22Rv1 (cell line): ENCODE measurements around the gene OSM.

Experiments used
- H3K27ac ChIP-seq: fragments of 450-650 bp; 2 replicates; pipeline ENCODE4 v1.5.1; 2017
- CTCF ChIP-seq: fragments of 450-650 bp; IDR thresholded peaks from 2 replicates; pipeline ENCODE4 v1.5.1; 2017; ENCODE audit warnings: mild to moderate bottlenecking
- ZFX ChIP-seq: fragments of 450-650 bp; IDR thresholded peaks from 2 replicates; pipeline ENCODE4 v1.6.1; 2017; ENCODE audit warnings: antibody characterized with exemption, borderline replicate concordance

Gene OSM

GRCh38 chr22:30261134-30261533, 5.5 kb downstream of the OSM start:
- H3K27ac ChIP-seq: no peak overlapping the region
- TF ChIP-seq ZFX: no peak
- TF ChIP-seq CTCF: no peak

- H3K27ac ChIP-seq: no peak overlapping the region
- TF ChIP-seq ZFX: no peak
- TF ChIP-seq CTCF: no peak
These were observed 6.0 kb downstream of the OSM start for GRCh38 chr22:30260682-30261081.

GRCh38 chr22:30260276-30260675, 6.4 kb downstream of the OSM start:
- H3K27ac ChIP-seq: no peak overlapping the region
- TF ChIP-seq CTCF (no peak), ZFX (no peak)

GRCh38 chr22:30254314-30254713, 12.3 kb downstream of the OSM start:
- TF ChIP-seq ZFX (no peak), CTCF (no peak)
- no peak overlapping the region for H3K27ac ChIP-seq

GRCh38 chr22:30253205-30253852, 13.3 kb downstream of the OSM start:
- TF ChIP-seq ZFX: no peak
- no peak for TF ChIP-seq CTCF
- H3K27ac ChIP-seq: no peak overlapping the region

GRCh38 chr22:30252411-30253204, 14.0 kb downstream of the OSM start:
- H3K27ac ChIP-seq: no peak overlapping the region
- TF ChIP-seq CTCF (no peak), ZFX (no peak)

GRCh38 chr22:30251711-30252110, 14.9 kb downstream of the OSM start:
- H3K27ac ChIP-seq: no peak overlapping the region
- TF ChIP-seq ZFX: no peak
- TF ChIP-seq CTCF: no peak
